ENCODE measurements around the gene ATG16L1.

The ATG16L1 gene

DNA sequence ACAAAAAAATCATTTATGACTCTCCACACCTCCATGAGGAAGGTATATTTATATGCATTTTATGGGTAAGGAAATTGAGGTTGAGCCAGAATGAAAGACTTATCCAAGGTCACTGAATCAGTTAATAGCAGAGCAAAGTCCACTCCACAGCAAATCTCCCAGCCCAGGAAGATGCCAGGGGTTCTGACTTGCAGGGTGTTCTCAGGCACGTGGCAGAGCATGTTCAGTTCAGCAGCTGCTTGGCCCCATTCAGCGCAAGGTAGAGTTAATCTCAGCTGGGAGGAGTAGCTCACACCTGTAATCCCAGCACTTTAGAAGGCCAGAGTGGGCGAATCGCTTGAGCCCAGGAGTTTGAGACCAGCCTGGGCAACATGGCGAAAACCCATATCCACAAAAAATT is 85.1 kb downstream of the ATG16L1 start:
- DNase-seq, result no peak

GRCh38 chr2:233338046-233338445 is 86.6 kb downstream of the ATG16L1 start:
- DNase-seq, result no peak

- no peak for DNase-seq
Measured at GRCh38 chr2:233338812-233339368, 87.4 kb downstream of the ATG16L1 start.

GRCh38 chr2:233339427-233339826 is 88.0 kb downstream of the ATG16L1 start:
- DNase-seq, result no peak

GRCh38 chr2:233341296-233341695 is 89.8 kb downstream of the ATG16L1 start:
- no peak for DNase-seq

DNA sequence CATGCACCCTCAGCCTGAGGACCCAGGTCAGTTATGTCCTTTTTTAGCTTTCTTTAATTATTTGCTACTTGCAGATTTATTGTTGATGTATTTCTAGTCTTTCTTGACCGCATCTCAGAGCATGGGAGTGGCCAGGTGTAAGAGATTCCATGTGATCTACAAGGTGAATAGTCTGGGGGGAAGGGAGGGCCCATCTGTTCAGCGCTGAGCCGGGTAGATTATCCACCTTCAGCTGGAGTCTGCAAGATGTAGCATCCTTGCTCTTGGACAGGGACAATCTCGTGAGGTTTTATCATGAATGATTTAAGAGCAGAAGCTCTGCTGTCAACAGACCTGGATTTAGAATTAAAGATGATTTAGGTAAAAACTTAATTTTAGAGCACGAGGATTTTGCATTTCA is 90.8 kb downstream of the ATG16L1 start:
- no peak for DNase-seq

- DNase-seq, result no peak
Measured at GRCh38 chr2:233343171-233343705, 91.8 kb downstream of the ATG16L1 start.

Data from fibroblast of skin of abdomen (primary cell).